Spleen (tissue), 11 donors: ENCODE results near the gene KCND3. TPM values are rescaled to one million over a fixed set of nuclear protein-coding genes. Genes with fewer than 3 reads are reported as not detected.

Source experiments
- DNase-seq: peaks from one replicate; pipeline ENCODE4 v3.0.0-alpha.2; 2020
- H3K27ac ChIP-seq, 8 donors: fragments of 200-600 bp; sonication (generic) in 7 of 8; 1 replicate in 4 of 8; 2 replicates in 4 of 8; pipeline versions ENCODE4 v1.5.0 to v1.8.0; 2016 to 2021; ENCODE audit warnings: inconsistent platforms in 4 of 8, mild to moderate bottlenecking in 4 of 8, moderate library complexity in 1 of 8
- H3K27me3 ChIP-seq, 7 donors: fragments of 200-600 bp; sonication (generic) in 6 of 7; replicated peaks in 1 of 7; 1 replicate in 4 of 7; 2 replicates in 3 of 7; pipeline versions ENCODE4 v1.5.0 to v1.8.0; 2016 to 2021; ENCODE audit warnings: inconsistent platforms in 3 of 7, mild to moderate bottlenecking in 1 of 7
- H3K36me3 ChIP-seq, 6 donors: fragments of 200-600 bp; sonication (generic) in 5 of 6; 1 replicate in 4 of 6; 2 replicates in 2 of 6; pipeline versions ENCODE4 v1.5.0 to v1.8.0; 2016 to 2021; ENCODE audit warnings: inconsistent platforms in 2 of 6
- H3K4me1 ChIP-seq, 6 donors: fragments of 200-600 bp; sonication (generic) in 5 of 6; 1 replicate in 3 of 6; 2 replicates in 3 of 6; pipeline versions ENCODE4 v1.5.0 to v1.8.0; 2016 to 2021; ENCODE audit warnings: inconsistent platforms in 3 of 6
- H3K4me3 ChIP-seq, 8 donors: fragments of 200-600 bp; sonication (generic) in 7 of 8; 1 replicate in 4 of 8; 2 replicates in 4 of 8; pipeline versions ENCODE4 v1.5.0 to v1.8.0; 2016 to 2021; ENCODE audit warnings: inconsistent platforms in 4 of 8, mild to moderate bottlenecking in 4 of 8, moderate library complexity in 2 of 8
- H3K9me3 ChIP-seq, 8 donors: fragments of 200-600 bp; sonication (generic) in 7 of 8; 1 replicate in 4 of 8; 2 replicates in 4 of 8; pipeline versions ENCODE4 v1.5.0 to v1.8.0; 2016 to 2021; ENCODE audit warnings: inconsistent platforms in 4 of 8
- CTCF ChIP-seq, 11 experiments: fragments of 200-600 bp in 7 of 11; fragments of 450-650 bp in 4 of 11; sonication (generic) in 4 of 11; IDR thresholded peaks in 8 of 11; conservative IDR thresholded peaks in 3 of 11; 1 replicate in 7 of 11; 2 replicates in 4 of 11; pipeline versions ENCODE4 v1.4.0 to v1.8.0; 2016 to 2021; ENCODE audit warnings: antibody characterized with exemption in 11 of 11, inconsistent platforms in 4 of 11, mild to moderate bottlenecking in 1 of 11
- POLR2A ChIP-seq, 3 donors: fragments of 450-650 bp; IDR thresholded peaks; one replicate each; pipeline ENCODE4 v1.5.1; 2017; ENCODE audit warnings: antibody characterized with exemption in 3 of 3, mild to moderate bottlenecking in 1 of 3
- POLR2AphosphoS5 ChIP-seq, 3 donors: sonication (generic); formaldehyde crosslinking; IDR thresholded peaks; one replicate each; pipeline ENCODE4 v1.5.1; 2017; ENCODE audit warnings: antibody characterized with exemption in 3 of 3
- WGBS, 5 donors: extraction: QIAGEN DNeasy Blood & Tissue Kit in 3 of 5; methylation state at CpG; one replicate each; pipeline versions ENCODE4 v1.1.5 to v1.1.7; 2013 to 2018; 5-methylcytosine and 5-hydroxymethylcytosine counted together
- intact Hi-C: fragments of 100-400 bp; cut with DNase I; formaldehyde crosslinking; loops from one replicate; pipeline ENCODE4 v1.15.0; 2023; ENCODE audit warnings: low total_unique reads
- polyA plus RNA-seq, 3 donors: library from polyadenylated mRNA; stranded (reverse); fragments of 200-250 nt; gene quantifications; one replicate each; pipeline ENCODE4 v1.2.1, GENCODE V29; 2013
- total RNA-seq, 7 donors: library from RNA; depleted of rRNA in 3 of 7; stranded (reverse); fragments of >200 nt in 3 of 7; fragmentation: NEBNext Ultra II Directional in 4 of 7; extraction: Animal tissue kit (Norgen Biotek cat#: 25700) in 4 of 7; gene quantifications; one replicate each; pipeline versions ENCODE4 v1.1.0 to v1.2.1, GENCODE V29; 2016 to 2021
- donor health status: healthy with polysubstance abuse.
- donor health status: DM: no; HTN: no; CAD: no; lungs with moderate emphysema.
- donor health status: DM: no; HTN: no; CAD: no.
- donor health status: Bipolar disorder and iron deficiency.
- donor health status: healthy.
- donor health status: DM: no; HTN: no; CAD: no.
- donor health status: DM: yes; HTN: yes; CAD: no.

KCND3 gene
- total and polyA plus RNA-seq, 10 donors = 0.67 to 14.2 (median 8.6) TPM

GRCh38 chr1:111908011-111908621 is 81.4 kb downstream of the KCND3 start:
- H3K36me3 ChIP-seq = no peaks in the 10 kb centered on the region
- H3K27me3 ChIP-seq = peaks cover 0 to 27% (median 0%) of the 10 kb centered on the region in 7 donors
- 90 to 93% (median 92%) methylated on average over 3 of the region's 3 CpGs for WGBS, 5 donors
- no peaks in the 10 kb centered on the region for H3K4me1 ChIP-seq
- no peaks in the 10 kb centered on the region for H3K9me3 ChIP-seq
- no peak overlapping the region for H3K27ac ChIP-seq
- H3K4me3 ChIP-seq = no peak overlapping the region
- intact Hi-C loops = no loop called here
- TF ChIP-seq POLR2AphosphoS5 (IDR thresholded peaks at IDR 0.05) (no peak), POLR2A (IDR thresholded peaks at IDR 0.05) (no peak), CTCF (IDR thresholded peaks at IDR 0.05 in 8 of 11, conservative IDR thresholded peaks at IDR 0.05 in 3 of 11) (no peak)
- DNase-seq = no peak

GRCh38 chr1:111907321-111907720 is 82.1 kb downstream of the KCND3 start:
- intact Hi-C loops = no loop called here
- Histone ChIP-seq H3K4me3 (no peak overlapping the region), H3K36me3 (no peaks in the 10 kb centered on the region), H3K27ac (no peak overlapping the region), H3K4me1 (no peaks in the 10 kb centered on the region), H3K9me3 (no peaks in the 10 kb centered on the region), H3K27me3 (peaks cover 0 to 27% (median 0%) of the 10 kb centered on the region in 7 donors)
- TF ChIP-seq POLR2AphosphoS5 (IDR thresholded peaks at IDR 0.05) = no peak
- no peak for TF ChIP-seq CTCF (IDR thresholded peaks at IDR 0.05 in 8 of 11, conservative IDR thresholded peaks at IDR 0.05 in 3 of 11)
- no peak for TF ChIP-seq POLR2A (IDR thresholded peaks at IDR 0.05)
- 77 to 82% (median 78%) methylated on average over 3 of the region's 3 CpGs for WGBS, 5 donors
- no peak for DNase-seq

- no peak for DNase-seq
- H3K27me3 ChIP-seq = peaks cover 0 to 27% (median 0%) of the 10 kb centered on the region in 7 donors
- H3K4me3 ChIP-seq = no peak overlapping the region
- no peaks in the 10 kb centered on the region for H3K9me3 ChIP-seq
- 40 to 48% (median 44%) methylated on average over 1 of the region's 1 CpG for WGBS, 5 donors
- H3K27ac ChIP-seq = no peak overlapping the region
- intact Hi-C loops = no loop called here
- TF ChIP-seq POLR2AphosphoS5 (IDR thresholded peaks at IDR 0.05) (no peak), POLR2A (IDR thresholded peaks at IDR 0.05) (no peak), CTCF (IDR thresholded peaks at IDR 0.05 in 8 of 11, conservative IDR thresholded peaks at IDR 0.05 in 3 of 11) (no peak)
- no peaks in the 10 kb centered on the region for H3K4me1 ChIP-seq
- no peaks in the 10 kb centered on the region for H3K36me3 ChIP-seq
These were observed 82.7 kb downstream of the KCND3 start for GRCh38 chr1:111906816-111907215.

GRCh38 chr1:111906111-111906510 is 83.4 kb downstream of the KCND3 start:
- no peaks in the 10 kb centered on the region for H3K4me1 ChIP-seq
- TF ChIP-seq POLR2A (IDR thresholded peaks at IDR 0.05) = no peak
- no peak for TF ChIP-seq CTCF (IDR thresholded peaks at IDR 0.05 in 8 of 11, conservative IDR thresholded peaks at IDR 0.05 in 3 of 11)
- WGBS, 5 donors = 73 to 88% (median 80%) methylated on average over 4 of the region's 4 CpGs
- no peaks in the 10 kb centered on the region for H3K36me3 ChIP-seq
- DNase-seq = no peak
- H3K27ac ChIP-seq = no peak overlapping the region
- no peak overlapping the region for H3K4me3 ChIP-seq
- H3K27me3 ChIP-seq = peaks cover 0 to 27% (median 0%) of the 10 kb centered on the region in 7 donors
- intact Hi-C loops = no loop called here
- H3K9me3 ChIP-seq = no peaks in the 10 kb centered on the region
